ENCODE measurements around the gene RGS7.

Gene RGS7

GRCh38 chr1:240860023-240860422, 497.0 kb downstream of the RGS7 start:
- Mint-ChIP-seq H3K4me1 (no peaks in the 10 kb centered on the region), H3K4me3 (no peak overlapping the region), H3K36me3 (no peaks in the 10 kb centered on the region), H3K27ac (no peak overlapping the region), H3K27me3 (no peaks in the 10 kb centered on the region), H3K9me3 (no peaks in the 10 kb centered on the region)
- ATAC-seq (ENCODE audit: low read depth) (no peak), DNase-seq (ENCODE audit: low spot score in 2 of 2) (no peak)

DNA sequence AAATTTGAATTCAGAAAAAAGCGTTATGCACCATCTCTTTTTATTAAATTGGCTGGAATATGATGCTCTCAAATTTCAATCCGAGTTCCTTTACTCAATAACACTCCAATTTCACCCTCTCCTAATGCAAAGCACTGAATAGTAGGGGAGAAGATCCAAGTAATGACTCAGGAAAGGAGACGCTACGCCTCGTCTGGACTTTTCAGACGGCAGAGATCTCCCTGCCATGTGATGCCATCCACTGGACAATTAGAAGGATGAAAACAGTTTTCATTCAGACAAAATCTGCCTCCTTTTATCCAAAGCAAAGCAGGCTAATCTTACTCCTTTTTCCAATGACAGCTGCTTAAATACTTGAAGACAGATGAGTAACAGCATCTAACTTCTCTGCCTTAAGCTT, 502.6 kb downstream of the RGS7 start:
- ATAC-seq (ENCODE audit: low read depth) (no peak), DNase-seq (ENCODE audit: low spot score in 2 of 2) (no peak)
- H3K27ac Mint-ChIP-seq = no peak overlapping the region
- no peaks in the 10 kb centered on the region for H3K4me1 Mint-ChIP-seq
- H3K36me3 Mint-ChIP-seq = no peaks in the 10 kb centered on the region
- H3K4me3 Mint-ChIP-seq = no peak overlapping the region
- H3K9me3 Mint-ChIP-seq = peaks cover 4% of the 10 kb centered on the region
- no peaks in the 10 kb centered on the region for H3K27me3 Mint-ChIP-seq

DNA sequence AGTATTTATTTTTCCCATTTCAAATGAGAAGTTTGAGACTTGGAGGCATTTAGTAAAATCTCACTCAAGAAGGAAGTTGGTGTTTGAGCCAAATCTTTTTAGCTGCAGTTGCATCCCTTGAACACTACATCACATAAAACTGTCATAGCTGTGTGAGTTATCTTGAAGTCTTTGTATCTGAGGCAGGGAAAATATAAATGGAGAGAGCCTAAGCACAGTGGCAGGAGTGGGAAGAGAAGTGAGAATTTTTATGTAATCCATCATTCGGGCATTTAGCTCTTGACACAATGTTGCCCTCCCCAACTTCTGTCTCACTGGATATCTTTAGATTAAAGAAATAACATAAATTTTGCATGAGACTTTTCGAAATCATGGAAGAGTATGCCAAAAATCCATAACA, 509.7 kb downstream of the RGS7 start:
- Mint-ChIP-seq H3K4me3 (no peak overlapping the region), H3K4me1 (no peaks in the 10 kb centered on the region), H3K27me3 (no peaks in the 10 kb centered on the region), H3K27ac (no peak overlapping the region), H3K36me3 (no peaks in the 10 kb centered on the region), H3K9me3 (peaks cover 4% of the 10 kb centered on the region)
- ATAC-seq (ENCODE audit: low read depth) (no peak), DNase-seq (ENCODE audit: low spot score in 2 of 2) (no peak)

GRCh38 chr1:240844486-240844885, 512.5 kb downstream of the RGS7 start:
- Mint-ChIP-seq H3K27me3 (no peaks in the 10 kb centered on the region), H3K9me3 (peaks cover 2% of the 10 kb centered on the region), H3K4me1 (no peaks in the 10 kb centered on the region), H3K4me3 (no peak overlapping the region), H3K36me3 (no peaks in the 10 kb centered on the region), H3K27ac (no peak overlapping the region)
- ATAC-seq (ENCODE audit: low read depth) (no peak), DNase-seq (ENCODE audit: low spot score in 2 of 2) (no peak)

- DNase-seq (ENCODE audit: low spot score in 2 of 2) (no peak), ATAC-seq (ENCODE audit: low read depth) (no peak)
- Mint-ChIP-seq H3K4me1 (no peaks in the 10 kb centered on the region), H3K9me3 (peaks cover 3% of the 10 kb centered on the region), H3K4me3 (no peak overlapping the region), H3K36me3 (no peaks in the 10 kb centered on the region), H3K27ac (no peak overlapping the region), H3K27me3 (no peaks in the 10 kb centered on the region)
Observed at GRCh38 chr1:240843798-240844197, 513.2 kb downstream of the RGS7 start.

GRCh38 chr1:240836271-240836670, 520.7 kb downstream of the RGS7 start:
- no peak for DNase-seq (ENCODE audit: low spot score in 2 of 2)
- Mint-ChIP-seq H3K9me3 (peaks cover 3% of the 10 kb centered on the region), H3K4me1 (no peaks in the 10 kb centered on the region)

GRCh38 chr1:240835291-240835690, 521.7 kb downstream of the RGS7 start:
- Mint-ChIP-seq H3K27ac (no peak overlapping the region), H3K4me3 (no peak overlapping the region), H3K9me3 (peaks cover 3% of the 10 kb centered on the region), H3K4me1 (no peaks in the 10 kb centered on the region), H3K27me3 (no peaks in the 10 kb centered on the region), H3K36me3 (no peaks in the 10 kb centered on the region)
- DNase-seq (ENCODE audit: low spot score in 2 of 2) (no peak), ATAC-seq (ENCODE audit: low read depth) (no peak)

More at GRCh38 chr1:240836271-240836670, 520.7 kb downstream of the RGS7 start:
- no peak for ATAC-seq (ENCODE audit: low read depth)
- H3K4me3 Mint-ChIP-seq = no peak overlapping the region
- H3K36me3 Mint-ChIP-seq = no peaks in the 10 kb centered on the region
- no peaks in the 10 kb centered on the region for H3K27me3 Mint-ChIP-seq
- H3K27ac Mint-ChIP-seq = no peak overlapping the region

GRCh38 chr1:240833075-240833474, 523.9 kb downstream of the RGS7 start:
- no peaks in the 10 kb centered on the region for H3K4me1 Mint-ChIP-seq

DNA sequence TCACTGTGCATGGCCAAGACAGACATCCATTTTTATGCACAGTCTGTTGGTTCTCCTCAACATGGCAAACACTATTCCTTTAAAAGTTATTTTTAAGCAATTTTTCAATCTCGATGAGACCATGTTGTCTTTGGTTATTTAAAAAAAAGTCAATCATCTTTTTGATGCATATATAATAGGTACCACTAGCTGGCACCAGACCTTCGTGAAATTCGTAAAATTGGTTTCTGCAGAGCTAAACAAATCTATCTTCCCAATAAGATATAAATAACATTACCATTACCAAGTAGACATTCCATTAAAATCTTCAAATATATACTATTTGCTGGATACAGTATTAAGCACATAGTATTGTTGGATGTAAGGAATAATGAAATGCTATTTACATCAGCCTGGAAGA, 525.1 kb downstream of the RGS7 start:
- no peak for DNase-seq (ENCODE audit: low spot score in 2 of 2)
- no peak overlapping the region for H3K27ac Mint-ChIP-seq
- H3K9me3 Mint-ChIP-seq = no peaks in the 10 kb centered on the region
- no peaks in the 10 kb centered on the region for H3K27me3 Mint-ChIP-seq
- no peaks in the 10 kb centered on the region for H3K4me1 Mint-ChIP-seq
- no peak for ATAC-seq (ENCODE audit: low read depth)
- H3K36me3 Mint-ChIP-seq = no peaks in the 10 kb centered on the region
- H3K4me3 Mint-ChIP-seq = no peak overlapping the region

More at GRCh38 chr1:240833075-240833474, 523.9 kb downstream of the RGS7 start:
- DNase-seq (ENCODE audit: low spot score in 2 of 2) (no peak), ATAC-seq (ENCODE audit: low read depth) (no peak)
- no peak overlapping the region for H3K4me3 Mint-ChIP-seq
- H3K27me3 Mint-ChIP-seq = no peaks in the 10 kb centered on the region
- no peak overlapping the region for H3K27ac Mint-ChIP-seq
- no peaks in the 10 kb centered on the region for H3K36me3 Mint-ChIP-seq
- no peaks in the 10 kb centered on the region for H3K9me3 Mint-ChIP-seq

GRCh38 chr1:240831191-240831631, 525.8 kb downstream of the RGS7 start:
- no peak for ATAC-seq (ENCODE audit: low read depth)
- Mint-ChIP-seq H3K4me1 (no peaks in the 10 kb centered on the region), H3K27me3 (no peaks in the 10 kb centered on the region), H3K36me3 (peaks cover 2% of the 10 kb centered on the region), H3K4me3 (no peak overlapping the region), H3K27ac (no peak overlapping the region), H3K9me3 (no peaks in the 10 kb centered on the region)
- DNase-seq (ENCODE audit: low spot score in 2 of 2) = no peak

DNA sequence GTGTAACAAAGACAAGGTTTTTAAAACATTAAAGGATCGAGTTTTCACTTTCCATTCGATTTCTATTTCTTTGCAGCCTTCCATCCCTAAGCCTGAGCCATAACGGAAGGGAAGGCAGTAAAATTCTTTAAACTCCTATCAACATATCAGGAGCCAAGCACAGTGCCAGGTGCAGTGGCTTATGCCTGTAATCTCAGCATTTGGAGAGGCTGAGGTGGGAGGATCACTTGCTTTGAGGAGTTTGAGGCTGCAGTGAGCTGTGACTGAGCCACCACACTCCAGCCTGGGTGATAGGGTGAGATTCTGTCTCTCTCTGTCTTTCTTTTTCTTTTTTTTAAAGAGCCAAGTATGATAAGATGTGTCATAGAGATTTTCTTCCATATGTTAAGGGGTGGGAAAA, 527.5 kb downstream of the RGS7 start:
- no peaks in the 10 kb centered on the region for H3K27me3 Mint-ChIP-seq
- no peak for DNase-seq (ENCODE audit: low spot score in 2 of 2)

DNA sequence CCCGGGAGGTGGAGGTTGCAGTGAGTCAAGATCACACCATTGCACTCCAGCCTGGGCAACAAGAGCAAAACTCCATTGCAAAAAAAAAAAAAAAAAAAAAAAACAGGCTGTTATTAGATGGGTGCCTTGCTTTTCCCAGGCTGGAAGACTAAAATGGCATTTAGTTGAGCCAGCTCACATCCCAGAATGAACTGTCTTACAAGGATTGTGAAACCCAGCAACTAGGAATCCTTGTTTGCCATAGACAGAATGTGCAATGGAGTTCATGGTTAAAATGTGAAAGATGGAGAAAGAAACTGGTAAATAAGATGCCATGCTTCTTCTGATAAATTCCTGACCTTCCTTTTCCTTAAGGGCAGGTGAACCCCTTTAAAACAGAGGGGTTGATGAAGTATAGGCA, 529.2 kb downstream of the RGS7 start:
- Mint-ChIP-seq H3K9me3 (no peaks in the 10 kb centered on the region), H3K4me3 (no peak overlapping the region), H3K36me3 (peaks cover 5% of the 10 kb centered on the region), H3K4me1 (no peaks in the 10 kb centered on the region), H3K27me3 (no peaks in the 10 kb centered on the region), H3K27ac (no peak overlapping the region)
- DNase-seq (ENCODE audit: low spot score in 2 of 2) = no peak
- ATAC-seq (ENCODE audit: low read depth) = no peak

More for the DNA sequence above, 527.5 kb downstream of the RGS7 start:
- H3K36me3 Mint-ChIP-seq = peaks cover 5% of the 10 kb centered on the region
- H3K27ac Mint-ChIP-seq = no peak overlapping the region
- H3K9me3 Mint-ChIP-seq = no peaks in the 10 kb centered on the region
- ATAC-seq (ENCODE audit: low read depth) = no peak
- no peak overlapping the region for H3K4me3 Mint-ChIP-seq
- H3K4me1 Mint-ChIP-seq = no peaks in the 10 kb centered on the region

DNA sequence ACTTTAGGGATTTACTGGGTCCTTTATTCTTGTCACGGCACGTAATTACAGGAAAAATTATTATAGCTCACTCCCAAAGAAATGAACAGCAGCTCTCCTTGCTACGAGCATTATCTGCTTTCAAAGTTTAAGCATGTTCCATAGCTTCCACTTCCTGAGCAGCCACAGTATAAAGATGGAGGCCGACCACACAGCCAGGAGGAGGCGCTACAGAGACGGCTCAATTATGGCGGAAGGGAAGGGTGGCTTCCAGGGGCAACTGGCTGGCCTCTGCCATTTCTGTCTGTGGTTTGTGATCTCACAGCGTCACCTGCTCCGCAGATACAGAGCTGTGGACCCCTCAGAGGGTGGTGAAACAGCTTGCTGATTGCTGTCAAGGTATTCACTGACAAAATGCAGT, 532.8 kb downstream of the RGS7 start:
- H3K9me3 Mint-ChIP-seq = peaks cover 2% of the 10 kb centered on the region
- no peaks in the 10 kb centered on the region for H3K4me1 Mint-ChIP-seq
- DNase-seq (ENCODE audit: low spot score in 2 of 2) (no peak), ATAC-seq (ENCODE audit: low read depth) (no peak)
- H3K4me3 Mint-ChIP-seq = no peak overlapping the region
- no peak overlapping the region for H3K27ac Mint-ChIP-seq
- H3K27me3 Mint-ChIP-seq = no peaks in the 10 kb centered on the region
- H3K36me3 Mint-ChIP-seq = peaks cover 7% of the 10 kb centered on the region

DNA sequence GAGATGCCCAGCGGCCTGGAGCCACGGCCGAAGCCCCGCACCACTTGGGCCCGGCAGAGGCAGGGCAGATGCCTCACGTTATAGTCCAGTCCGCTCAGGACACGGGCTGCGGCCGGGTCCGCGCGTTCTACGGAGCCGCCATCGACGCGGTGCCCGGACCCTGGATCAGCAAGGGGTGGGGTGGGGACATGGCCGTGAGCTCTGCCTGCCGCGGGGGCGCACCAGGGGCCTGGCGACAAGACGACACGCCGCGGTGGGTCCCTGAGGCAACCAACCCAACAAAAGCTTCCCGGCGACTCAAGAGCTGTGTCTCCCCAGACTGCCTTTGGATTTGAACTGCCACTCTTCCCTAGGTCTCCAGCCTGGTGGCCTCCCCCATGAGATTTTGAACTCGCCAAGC, 533.6 kb downstream of the RGS7 start:
- DNase-seq (ENCODE audit: low spot score in 2 of 2) (no peak), ATAC-seq (ENCODE audit: low read depth) (no peak)
- no peaks in the 10 kb centered on the region for H3K27me3 Mint-ChIP-seq
- H3K4me3 Mint-ChIP-seq = no peak overlapping the region
- peaks cover 2% of the 10 kb centered on the region for H3K9me3 Mint-ChIP-seq
- H3K4me1 Mint-ChIP-seq = no peaks in the 10 kb centered on the region
- peaks cover 7% of the 10 kb centered on the region for H3K36me3 Mint-ChIP-seq
- no peak overlapping the region for H3K27ac Mint-ChIP-seq

DNA sequence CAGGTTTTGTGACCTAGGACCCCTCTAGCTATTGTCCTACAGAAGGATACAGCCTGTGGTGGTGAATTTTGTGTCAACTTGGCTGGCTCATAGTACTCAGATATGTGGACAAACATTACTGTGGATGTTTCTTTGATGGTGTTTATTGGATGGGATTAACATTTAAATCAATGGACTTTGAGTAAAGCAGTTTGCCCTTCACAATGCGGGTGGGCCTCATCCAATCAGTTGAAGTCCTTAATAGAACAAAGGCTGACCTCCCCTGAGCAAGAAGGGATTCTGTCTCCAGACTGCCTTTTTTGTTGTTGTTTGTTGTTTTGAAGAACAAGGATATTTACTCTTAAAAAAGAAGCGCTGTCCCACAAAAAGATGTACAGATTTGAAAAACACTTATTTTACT, 535.1 kb downstream of the RGS7 start:
- H3K4me3 Mint-ChIP-seq = no peak overlapping the region
- no peaks in the 10 kb centered on the region for H3K4me1 Mint-ChIP-seq
- DNase-seq (ENCODE audit: low spot score in 2 of 2) (no peak), ATAC-seq (ENCODE audit: low read depth) (no peak)
- no peaks in the 10 kb centered on the region for H3K27me3 Mint-ChIP-seq
- peaks cover 2% of the 10 kb centered on the region for H3K9me3 Mint-ChIP-seq
- H3K36me3 Mint-ChIP-seq = peaks cover 7% of the 10 kb centered on the region
- H3K27ac Mint-ChIP-seq = no peak overlapping the region
